ENCODE measurements around the gene MAGI2. TPM values are rescaled to one million over a fixed set of nuclear protein-coding genes. Genes with fewer than 3 reads are reported as not detected.
A peak's percentile ranks its signal among the peaks of the same experiment; 100 is the strongest.

The MAGI2 gene
- total and polyA plus RNA-seq, 2 donors from 2014 or later: 4.4 to 9.0 TPM

DNA sequence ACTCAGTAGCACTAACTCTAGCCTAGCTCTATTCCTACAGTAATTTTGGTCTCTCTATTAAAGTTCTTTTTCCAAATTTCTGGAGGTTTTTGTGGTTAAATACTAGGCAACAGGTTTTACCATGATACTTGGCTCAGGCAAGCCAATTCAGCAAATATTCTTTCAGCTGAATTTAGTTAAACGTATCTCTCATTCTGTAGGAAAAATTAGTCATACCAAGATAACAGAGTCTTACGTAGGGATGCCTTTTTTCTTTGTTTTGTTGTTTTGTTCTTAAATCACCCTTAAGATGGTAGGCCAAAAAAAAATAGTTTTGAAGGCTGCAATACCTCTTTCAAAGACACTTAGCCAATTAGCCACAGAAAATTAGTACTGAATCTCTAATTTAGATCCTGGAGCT is 180.5 kb downstream of the MAGI2 start:
- intact Hi-C loops (cut with DNase I): no loop called here
- Histone ChIP-seq H3K27ac (ENCODE audit: low read depth in 2 of 2, low read length in 2 of 2) (no peak overlapping the region), H3K36me3 (ENCODE audit: control insufficient read depth in 2 of 3, insufficient read depth in 3 of 3, low read length in 3 of 3) (no peaks in the 10 kb centered on the region), H3K4me3 (ENCODE audit: low read length in 3 of 3) (no peak overlapping the region), H3K9ac (ENCODE audit: low read length in 3 of 3) (no peak overlapping the region), H3K4me1 (ENCODE audit: control insufficient read depth in 2 of 3, insufficient read depth in 2 of 3, low read depth in 1 of 3, low read length in 3 of 3) (no peaks in the 10 kb centered on the region), H3K27me3 (ENCODE audit: control insufficient read depth, insufficient read depth, low read length) (no peaks in the 10 kb centered on the region), H3K9me3 (ENCODE audit: control insufficient read depth in 2 of 3, insufficient read depth in 1 of 3, low read length in 3 of 3) (no peaks in the 10 kb centered on the region)
- FAIRE-seq: no peak
- TF ChIP-seq, protein P1, sequence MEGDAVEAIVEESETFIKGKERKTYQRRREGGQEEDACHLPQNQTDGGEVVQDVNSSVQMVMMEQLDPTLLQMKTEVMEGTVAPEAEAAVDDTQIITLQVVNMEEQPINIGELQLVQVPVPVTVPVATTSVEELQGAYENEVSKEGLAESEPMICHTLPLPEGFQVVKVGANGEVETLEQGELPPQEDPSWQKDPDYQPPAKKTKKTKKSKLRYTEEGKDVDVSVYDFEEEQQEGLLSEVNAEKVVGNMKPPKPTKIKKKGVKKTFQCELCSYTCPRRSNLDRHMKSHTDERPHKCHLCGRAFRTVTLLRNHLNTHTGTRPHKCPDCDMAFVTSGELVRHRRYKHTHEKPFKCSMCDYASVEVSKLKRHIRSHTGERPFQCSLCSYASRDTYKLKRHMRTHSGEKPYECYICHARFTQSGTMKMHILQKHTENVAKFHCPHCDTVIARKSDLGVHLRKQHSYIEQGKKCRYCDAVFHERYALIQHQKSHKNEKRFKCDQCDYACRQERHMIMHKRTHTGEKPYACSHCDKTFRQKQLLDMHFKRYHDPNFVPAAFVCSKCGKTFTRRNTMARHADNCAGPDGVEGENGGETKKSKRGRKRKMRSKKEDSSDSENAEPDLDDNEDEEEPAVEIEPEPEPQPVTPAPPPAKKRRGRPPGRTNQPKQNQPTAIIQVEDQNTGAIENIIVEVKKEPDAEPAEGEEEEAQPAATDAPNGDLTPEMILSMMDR (IDR thresholded peaks at IDR 0.05; ENCODE audit: borderline replicate concordance, extremely low read depth, insufficient read depth): no peak
- DNase-seq: no peak

DNA sequence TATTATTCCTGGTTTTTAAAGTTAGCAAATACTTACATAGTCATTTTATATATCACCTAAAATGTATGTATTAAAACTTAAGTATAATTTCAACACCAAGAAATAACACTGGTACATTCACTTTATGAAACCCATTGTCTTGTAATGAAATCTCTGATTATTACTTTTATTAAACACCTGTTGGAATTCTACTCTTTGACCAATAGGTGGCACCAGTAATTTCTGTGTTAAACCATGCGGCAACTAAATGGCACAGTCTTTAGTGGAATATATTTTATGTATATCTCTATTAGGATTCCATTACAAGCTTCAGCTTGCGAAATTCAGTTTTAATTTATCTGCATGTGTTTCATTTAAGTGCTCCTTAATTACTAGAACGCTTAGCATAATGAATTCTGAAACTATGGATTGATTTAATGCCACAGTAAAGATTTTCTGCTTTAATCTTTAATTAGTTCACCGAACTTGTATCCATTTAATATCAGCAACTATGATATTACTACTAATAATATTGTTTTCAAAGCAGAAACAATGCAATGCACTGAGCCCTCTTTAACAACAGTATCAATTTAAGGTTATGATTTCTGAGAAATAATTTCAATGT is 181.3 kb downstream of the MAGI2 start:
- Histone ChIP-seq H3K27ac (ENCODE audit: low read depth in 2 of 2, low read length in 2 of 2) (no peak overlapping the region), H3K36me3 (ENCODE audit: control insufficient read depth in 2 of 3, insufficient read depth in 3 of 3, low read length in 3 of 3) (no peaks in the 10 kb centered on the region), H3K9me3 (ENCODE audit: control insufficient read depth in 2 of 3, insufficient read depth in 1 of 3, low read length in 3 of 3) (no peaks in the 10 kb centered on the region), H3K4me1 (ENCODE audit: control insufficient read depth in 2 of 3, insufficient read depth in 2 of 3, low read depth in 1 of 3, low read length in 3 of 3) (no peaks in the 10 kb centered on the region), H3K4me3 (ENCODE audit: low read length in 3 of 3) (no peak overlapping the region), H3K9ac (ENCODE audit: low read length in 3 of 3) (no peak overlapping the region), H3K27me3 (ENCODE audit: control insufficient read depth, insufficient read depth, low read length) (no peaks in the 10 kb centered on the region)
- intact Hi-C loops (cut with DNase I): no loop called here
- DNase-seq (peak in 2 of 5 donors; percentile 43 to 64), FAIRE-seq (peak; percentile 96)
- TF ChIP-seq, protein P1 (IDR thresholded peaks at IDR 0.05; ENCODE audit: borderline replicate concordance, extremely low read depth, insufficient read depth): peak; percentile 28

DNA sequence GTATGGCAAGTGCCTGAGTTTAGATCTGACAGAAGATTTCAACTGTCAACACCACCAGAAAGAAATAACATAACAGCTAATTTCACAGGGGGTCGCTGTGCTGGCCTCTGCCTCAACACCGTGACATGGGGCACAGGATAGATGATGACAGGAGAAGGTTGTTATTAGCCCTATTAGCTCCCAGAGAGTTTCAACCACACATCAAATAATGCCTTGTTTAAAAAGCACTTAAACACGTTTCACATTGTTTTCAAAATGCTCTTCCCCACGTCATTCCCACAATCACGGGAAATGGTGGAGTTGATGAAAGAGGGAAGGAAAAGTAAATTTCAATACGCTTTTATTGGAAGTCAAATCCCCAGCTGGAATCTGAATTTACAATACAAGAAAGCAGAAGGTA is 184.7 kb downstream of the MAGI2 start:
- Histone ChIP-seq H3K4me3 (ENCODE audit: low read length in 3 of 3) (no peak overlapping the region), H3K4me1 (ENCODE audit: control insufficient read depth in 2 of 3, insufficient read depth in 2 of 3, low read depth in 1 of 3, low read length in 3 of 3) (no peaks in the 10 kb centered on the region), H3K9ac (ENCODE audit: low read length in 3 of 3) (no peak overlapping the region), H3K9me3 (ENCODE audit: control insufficient read depth in 2 of 3, insufficient read depth in 1 of 3, low read length in 3 of 3) (no peaks in the 10 kb centered on the region), H3K36me3 (ENCODE audit: control insufficient read depth in 2 of 3, insufficient read depth in 3 of 3, low read length in 3 of 3) (no peaks in the 10 kb centered on the region), H3K27me3 (ENCODE audit: control insufficient read depth, insufficient read depth, low read length) (no peaks in the 10 kb centered on the region), H3K27ac (ENCODE audit: low read depth in 2 of 2, low read length in 2 of 2) (no peak overlapping the region)
- TF ChIP-seq, protein P1 (IDR thresholded peaks at IDR 0.05; ENCODE audit: borderline replicate concordance, extremely low read depth, insufficient read depth): no peak
- FAIRE-seq (no peak), DNase-seq (no peak)
- intact Hi-C loops (cut with DNase I): no loop called here

DNA sequence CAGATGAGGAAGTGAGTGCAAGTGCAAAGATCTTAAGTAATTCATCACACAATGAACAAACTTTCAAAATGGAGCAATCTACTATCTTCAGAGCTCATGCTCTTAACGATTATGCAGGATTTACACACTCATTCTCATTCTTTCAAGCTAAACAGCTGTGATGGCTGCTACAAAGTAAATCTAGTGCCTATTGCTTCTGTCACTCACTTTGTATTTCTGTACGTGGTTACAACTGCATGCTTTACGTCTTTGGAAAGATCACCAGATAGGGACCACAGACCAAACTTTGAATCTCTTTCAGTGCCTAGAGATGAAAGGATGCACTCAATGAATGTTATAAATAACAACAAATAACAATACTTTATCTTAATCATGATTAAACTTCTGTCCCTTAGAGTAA is 194.6 kb downstream of the MAGI2 start:
- no peaks in the 10 kb centered on the region for H3K9me3 ChIP-seq (ENCODE audit: control insufficient read depth in 2 of 3, insufficient read depth in 1 of 3, low read length in 3 of 3)
- H3K4me1 ChIP-seq (ENCODE audit: control insufficient read depth in 2 of 3, insufficient read depth in 2 of 3, low read depth in 1 of 3, low read length in 3 of 3): no peaks in the 10 kb centered on the region
- no peak overlapping the region for H3K4me3 ChIP-seq (ENCODE audit: low read length in 3 of 3)
- intact Hi-C loops (cut with DNase I): no loop called here
- DNase-seq: no peak
- no peak for FAIRE-seq
- no peak overlapping the region for H3K27ac ChIP-seq (ENCODE audit: low read depth in 2 of 2, low read length in 2 of 2)
- no peak overlapping the region for H3K9ac ChIP-seq (ENCODE audit: low read length in 3 of 3)
- H3K27me3 ChIP-seq (ENCODE audit: control insufficient read depth, insufficient read depth, low read length): no peaks in the 10 kb centered on the region
- TF ChIP-seq, protein P1 (IDR thresholded peaks at IDR 0.05; ENCODE audit: borderline replicate concordance, extremely low read depth, insufficient read depth): no peak
- no peaks in the 10 kb centered on the region for H3K36me3 ChIP-seq (ENCODE audit: control insufficient read depth in 2 of 3, insufficient read depth in 3 of 3, low read length in 3 of 3)
